K562 (cell line): ENCODE data around the gene IFI27L2. TPM values are rescaled to one million over a fixed set of nuclear protein-coding genes. Genes with fewer than 3 reads are reported as not detected.

ENCODE experiments used
- CSDE1 ChIP-seq, 2 experiments: fragments of 450-650 bp; IDR thresholded peaks; 2 replicates each; pipeline ENCODE4 v1.6.1; 2016; ENCODE audit warnings: mild to moderate bottlenecking in 1 of 2
- FOSL1 ChIP-seq: fragments of 200-800 bp; sonication (Bioruptor generic); conservative IDR thresholded peaks from 2 replicates; pipeline ENCODE4 v1.6.1; 2016; ENCODE audit warnings: missing genetic modification characterization, missing compliant biosample characterization
- L3MBTL2 ChIP-seq: fragments of 450-650 bp; IDR thresholded peaks from 2 replicates; pipeline ENCODE4 v1.6.1; 2016; ENCODE audit warnings: mild to moderate bottlenecking, moderate library complexity
- LARP7 ChIP-seq: fragments of 450-650 bp; IDR thresholded peaks from 2 replicates; pipeline ENCODE4 v1.6.1; 2016
- MCM3 ChIP-seq: fragments of 450-650 bp; IDR thresholded peaks from 2 replicates; pipeline ENCODE4 v1.6.1; 2016
- MLLT1 ChIP-seq, 2 experiments: fragments of 450-650 bp; IDR thresholded peaks; 2 replicates each; pipeline ENCODE4 v1.6.1; 2016
- RAD51 ChIP-seq: fragments of 450-650 bp; IDR thresholded peaks from 2 replicates; pipeline ENCODE4 v1.7.1; 2016; ENCODE audit warnings: low read depth, mild to moderate bottlenecking, borderline replicate concordance
- RNF219 ChIP-seq: fragments of 250-450 bp; sonication (Bioruptor Pico); IDR thresholded peaks from 2 replicates; pipeline ENCODE4 v1.5.0; 2022; ENCODE audit warnings: mild to moderate bottlenecking
- SRSF9 ChIP-seq: fragments of 200-400 bp; formaldehyde crosslinking; IDR thresholded peaks from 2 replicates; pipeline ENCODE4 v1.6.1; 2017; ENCODE audit warnings: low read depth, low read length, borderline replicate concordance
- TBP ChIP-seq: optimal IDR thresholded peaks from 2 replicates; pipeline ENCODE3; 2011; ENCODE audit warnings: low read depth, low read length, improper control_type of control experiment
- ZNF444 ChIP-seq: fragments of 250-450 bp; sonication (Bioruptor Pico); IDR thresholded peaks from 2 replicates; pipeline ENCODE4 v1.4.0; 2020; ENCODE audit warnings: mild to moderate bottlenecking, moderate library complexity
- ZNF57 ChIP-seq: fragments of 450-650 bp; formaldehyde crosslinking; IDR thresholded peaks from 2 replicates; pipeline ENCODE4 v1.4.0; 2020; ENCODE audit warnings: mild to moderate bottlenecking, moderate library complexity
- ZNF76 ChIP-seq: fragments of 250-450 bp; sonication (Bioruptor Pico); IDR thresholded peaks from 2 replicates; pipeline ENCODE4 v1.4.0; 2020; ENCODE audit warnings: mild to moderate bottlenecking, moderate library complexity, borderline replicate concordance
- polyA plus RNA-seq, 8 experiments: library from polyadenylated mRNA; depleted of rRNA in 4 of 8; stranded (reverse) in 5 of 8; unstranded in 3 of 8; fragments of >200 nt; fragmentation: Nextera tagmentation in 2 of 8; fragmentation: Illumina TruSeq in 1 of 8; extraction: Ambion mirVana in 2 of 8; extraction: Trizol in 1 of 8; gene quantifications; 2 replicates each; pipeline versions ENCODE4 v1.2.1 to v1.2.3, GENCODE V29; 2011 to 2014; ENCODE audit warnings: inconsistent platforms in 1 of 8, missing spikeins in 1 of 8
- total RNA-seq, 7 experiments: library from RNA; depleted of rRNA in 6 of 7; stranded (reverse); fragments of >200 nt in 6 of 7; fragmentation: Illumina TruSeq in 2 of 7; extraction: Trizol in 2 of 7; gene quantifications; 2 replicates each; pipeline versions ENCODE4 v1.2.1 to v1.2.3, GENCODE V29; 2011 to 2021; ENCODE audit warnings: low replicate concordance in 1 of 7
- TF ChIP-seq, protein P1 (sequence below): fragments of 250-450 bp; sonication (Bioruptor Pico); IDR thresholded peaks from 2 replicates; pipeline ENCODE4 v1.4.0; 2020; ENCODE audit warnings: mild to moderate bottlenecking, moderate library complexity
- TF ChIP-seq, protein P2 (sequence below): sonication (generic); formaldehyde crosslinking; IDR thresholded peaks from 2 replicates; pipeline ENCODE4 v1.8.1; 2023; ENCODE audit warnings: mild to moderate bottlenecking, missing genetic modification reagents, moderate library complexity
- TF ChIP-seq, protein P3 (sequence below): fragments of 200-400 bp; formaldehyde crosslinking; IDR thresholded peaks from 2 replicates; pipeline ENCODE4 v1.6.1; 2017; ENCODE audit warnings: mild to moderate bottlenecking, low read depth, low read length, moderate library complexity
- TF ChIP-seq, protein P4 (sequence below): fragments of 450-650 bp; IDR thresholded peaks from 2 replicates; pipeline ENCODE4 v1.6.1; 2017; ENCODE audit warnings: antibody characterized with exemption

The IFI27L2 gene
- total and polyA plus RNA-seq, 9 of the 15 experiments (the other 6 are each of a cell fraction or from before 2014, with no cell fraction given), result 1.0 to 9.3 (median 4.1) TPM

DNA sequence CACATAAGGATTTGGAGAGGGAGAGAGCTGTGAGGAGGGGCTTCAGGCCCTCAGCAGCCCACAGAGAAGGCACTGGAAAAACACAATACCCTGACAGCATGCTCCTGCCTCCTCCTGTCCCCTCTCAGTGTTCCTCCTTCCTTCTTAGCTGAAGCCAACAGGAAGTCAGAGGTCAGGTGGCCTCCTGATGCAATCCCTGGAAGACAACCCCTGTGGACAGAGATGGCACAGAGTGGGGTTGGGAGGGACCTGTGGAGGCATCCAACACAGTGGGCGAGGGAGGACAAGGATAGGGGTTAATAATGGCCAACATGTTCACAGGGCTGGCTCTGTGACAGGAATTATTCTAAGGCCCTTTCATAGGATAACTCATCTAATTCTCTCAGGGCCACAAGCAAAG, 15.4 kb upstream of the IFI27L2 start (continued):
- TF ChIP-seq, protein P1, sequence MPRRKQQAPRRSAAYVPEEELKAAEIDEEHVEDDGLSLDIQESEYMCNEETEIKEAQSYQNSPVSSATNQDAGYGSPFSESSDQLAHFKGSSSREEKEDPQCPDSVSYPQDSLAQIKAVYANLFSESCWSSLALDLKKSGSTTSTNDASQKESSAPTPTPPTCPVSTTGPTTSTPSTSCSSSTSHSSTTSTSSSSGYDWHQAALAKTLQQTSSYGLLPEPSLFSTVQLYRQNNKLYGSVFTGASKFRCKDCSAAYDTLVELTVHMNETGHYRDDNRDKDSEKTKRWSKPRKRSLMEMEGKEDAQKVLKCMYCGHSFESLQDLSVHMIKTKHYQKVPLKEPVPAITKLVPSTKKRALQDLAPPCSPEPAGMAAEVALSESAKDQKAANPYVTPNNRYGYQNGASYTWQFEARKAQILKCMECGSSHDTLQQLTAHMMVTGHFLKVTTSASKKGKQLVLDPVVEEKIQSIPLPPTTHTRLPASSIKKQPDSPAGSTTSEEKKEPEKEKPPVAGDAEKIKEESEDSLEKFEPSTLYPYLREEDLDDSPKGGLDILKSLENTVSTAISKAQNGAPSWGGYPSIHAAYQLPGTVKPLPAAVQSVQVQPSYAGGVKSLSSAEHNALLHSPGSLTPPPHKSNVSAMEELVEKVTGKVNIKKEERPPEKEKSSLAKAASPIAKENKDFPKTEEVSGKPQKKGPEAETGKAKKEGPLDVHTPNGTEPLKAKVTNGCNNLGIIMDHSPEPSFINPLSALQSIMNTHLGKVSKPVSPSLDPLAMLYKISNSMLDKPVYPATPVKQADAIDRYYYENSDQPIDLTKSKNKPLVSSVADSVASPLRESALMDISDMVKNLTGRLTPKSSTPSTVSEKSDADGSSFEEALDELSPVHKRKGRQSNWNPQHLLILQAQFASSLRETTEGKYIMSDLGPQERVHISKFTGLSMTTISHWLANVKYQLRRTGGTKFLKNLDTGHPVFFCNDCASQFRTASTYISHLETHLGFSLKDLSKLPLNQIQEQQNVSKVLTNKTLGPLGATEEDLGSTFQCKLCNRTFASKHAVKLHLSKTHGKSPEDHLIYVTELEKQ (CRISPR knock-in tag), result no peak
- TF ChIP-seq SRSF9 (no peak), LARP7 (no peak), ZNF76 (CRISPR knock-in tag) (no peak), L3MBTL2 (0 out of 2 replicates have a peak, but pooled peaks have one; percentile 42), ZNF57 (CRISPR knock-in tag) (no peak), RAD51 (0 out of 2 replicates have a peak, but pooled peaks have one; percentile 14), FOSL1 (tag) (no peak), MLLT1 (IDR thresholded peaks at IDR 0.05) (no peak), RNF219 (CRISPR knock-in tag) (no peak), MCM3 (no peak), ZNF444 (CRISPR knock-in tag) (no peak), TBP (no peak), CSDE1 (IDR thresholded peaks at IDR 0.05) (no peak)
- TF ChIP-seq, protein P2, sequence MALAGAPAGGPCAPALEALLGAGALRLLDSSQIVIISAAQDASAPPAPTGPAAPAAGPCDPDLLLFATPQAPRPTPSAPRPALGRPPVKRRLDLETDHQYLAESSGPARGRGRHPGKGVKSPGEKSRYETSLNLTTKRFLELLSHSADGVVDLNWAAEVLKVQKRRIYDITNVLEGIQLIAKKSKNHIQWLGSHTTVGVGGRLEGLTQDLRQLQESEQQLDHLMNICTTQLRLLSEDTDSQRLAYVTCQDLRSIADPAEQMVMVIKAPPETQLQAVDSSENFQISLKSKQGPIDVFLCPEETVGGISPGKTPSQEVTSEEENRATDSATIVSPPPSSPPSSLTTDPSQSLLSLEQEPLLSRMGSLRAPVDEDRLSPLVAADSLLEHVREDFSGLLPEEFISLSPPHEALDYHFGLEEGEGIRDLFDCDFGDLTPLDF (CRISPR knock-in tag), result no peak
- TF ChIP-seq, protein P3, sequence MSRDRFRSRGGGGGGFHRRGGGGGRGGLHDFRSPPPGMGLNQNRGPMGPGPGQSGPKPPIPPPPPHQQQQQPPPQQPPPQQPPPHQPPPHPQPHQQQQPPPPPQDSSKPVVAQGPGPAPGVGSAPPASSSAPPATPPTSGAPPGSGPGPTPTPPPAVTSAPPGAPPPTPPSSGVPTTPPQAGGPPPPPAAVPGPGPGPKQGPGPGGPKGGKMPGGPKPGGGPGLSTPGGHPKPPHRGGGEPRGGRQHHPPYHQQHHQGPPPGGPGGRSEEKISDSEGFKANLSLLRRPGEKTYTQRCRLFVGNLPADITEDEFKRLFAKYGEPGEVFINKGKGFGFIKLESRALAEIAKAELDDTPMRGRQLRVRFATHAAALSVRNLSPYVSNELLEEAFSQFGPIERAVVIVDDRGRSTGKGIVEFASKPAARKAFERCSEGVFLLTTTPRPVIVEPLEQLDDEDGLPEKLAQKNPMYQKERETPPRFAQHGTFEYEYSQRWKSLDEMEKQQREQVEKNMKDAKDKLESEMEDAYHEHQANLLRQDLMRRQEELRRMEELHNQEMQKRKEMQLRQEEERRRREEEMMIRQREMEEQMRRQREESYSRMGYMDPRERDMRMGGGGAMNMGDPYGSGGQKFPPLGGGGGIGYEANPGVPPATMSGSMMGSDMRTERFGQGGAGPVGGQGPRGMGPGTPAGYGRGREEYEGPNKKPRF, result no peak
- TF ChIP-seq, protein P4, sequence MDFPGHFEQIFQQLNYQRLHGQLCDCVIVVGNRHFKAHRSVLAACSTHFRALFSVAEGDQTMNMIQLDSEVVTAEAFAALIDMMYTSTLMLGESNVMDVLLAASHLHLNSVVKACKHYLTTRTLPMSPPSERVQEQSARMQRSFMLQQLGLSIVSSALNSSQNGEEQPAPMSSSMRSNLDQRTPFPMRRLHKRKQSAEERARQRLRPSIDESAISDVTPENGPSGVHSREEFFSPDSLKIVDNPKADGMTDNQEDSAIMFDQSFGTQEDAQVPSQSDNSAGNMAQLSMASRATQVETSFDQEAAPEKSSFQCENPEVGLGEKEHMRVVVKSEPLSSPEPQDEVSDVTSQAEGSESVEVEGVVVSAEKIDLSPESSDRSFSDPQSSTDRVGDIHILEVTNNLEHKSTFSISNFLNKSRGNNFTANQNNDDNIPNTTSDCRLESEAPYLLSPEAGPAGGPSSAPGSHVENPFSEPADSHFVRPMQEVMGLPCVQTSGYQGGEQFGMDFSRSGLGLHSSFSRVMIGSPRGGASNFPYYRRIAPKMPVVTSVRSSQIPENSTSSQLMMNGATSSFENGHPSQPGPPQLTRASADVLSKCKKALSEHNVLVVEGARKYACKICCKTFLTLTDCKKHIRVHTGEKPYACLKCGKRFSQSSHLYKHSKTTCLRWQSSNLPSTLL, result no peak
